Uterus (tissue), 4 donors: ENCODE results near the gene GRM3. TPM values are rescaled to one million over a fixed set of nuclear protein-coding genes. Genes with fewer than 3 reads are reported as not detected.

ENCODE experiments used
- DNase-seq, 2 donors: peaks; one replicate each; pipeline ENCODE4 v3.0.0-alpha.2; 2019 to 2020
- H3K27ac ChIP-seq, 2 donors: fragments of 200-600 bp; sonication (generic); 1 replicate in 1 of 2; 2 replicates in 1 of 2; pipeline ENCODE4 v1.5.1; 2016 to 2018
- H3K27me3 ChIP-seq, 2 donors: fragments of 200-600 bp; sonication (generic); one replicate each; pipeline ENCODE4 v1.5.1; 2018 to 2019; ENCODE audit warnings: control low read depth in 1 of 2
- H3K36me3 ChIP-seq, 2 donors: fragments of 200-600 bp; sonication (generic); one replicate each; pipeline ENCODE4 v1.5.1; 2019; ENCODE audit warnings: control low read depth in 1 of 2
- H3K4me1 ChIP-seq, 2 donors: fragments of 200-600 bp; sonication (generic); one replicate each; pipeline ENCODE4 v1.5.1; 2018 to 2019; ENCODE audit warnings: control low read depth in 1 of 2
- H3K4me3 ChIP-seq, 2 donors: fragments of 200-600 bp; sonication (generic); 1 replicate in 1 of 2; 2 replicates in 1 of 2; pipeline ENCODE4 v1.5.1; 2018 to 2019; ENCODE audit warnings: mild to moderate bottlenecking in 1 of 2
- H3K9me3 ChIP-seq, 2 donors: fragments of 200-600 bp; sonication (generic); one replicate each; pipeline ENCODE4 v1.5.1; 2019; ENCODE audit warnings: control low read depth in 1 of 2
- POLR2A ChIP-seq, 2 donors: fragments of 450-650 bp; IDR thresholded peaks; one replicate each; pipeline ENCODE4 v1.6.1; 2016; ENCODE audit warnings: antibody characterized with exemption in 2 of 2, mild to moderate bottlenecking in 1 of 2, moderate library complexity in 1 of 2
- intact Hi-C: fragments of 100-400 bp; cut with DNase I; formaldehyde crosslinking; loops from one replicate; pipeline ENCODE4 v1.15.1; 2023; ENCODE audit warnings: low total_unique reads
- total RNA-seq, 4 donors: library from RNA; depleted of rRNA in 3 of 4; stranded (reverse); fragments of >200 nt in 3 of 4; gene quantifications; one replicate each; pipeline versions ENCODE4 v1.1.0 to v1.2.4, GENCODE V29; 2014 to 2023
- TF ChIP-seq, protein P1 (sequence below), 4 experiments: fragments of 200-600 bp in 2 of 4; fragments of 450-650 bp in 2 of 4; sonication (generic) in 2 of 4; IDR thresholded peaks; one replicate each; pipeline ENCODE4 v1.5.1; 2016 to 2019; ENCODE audit warnings: antibody characterized with exemption in 4 of 4, mild to moderate bottlenecking in 2 of 4, moderate library complexity in 1 of 4
- donor health status: DM: yes; HTN: yes; CAD: no.

GRM3 gene
- total RNA-seq, 4 donors from 2014 or later = 2.1 TPM; not detected in 3

DNA sequence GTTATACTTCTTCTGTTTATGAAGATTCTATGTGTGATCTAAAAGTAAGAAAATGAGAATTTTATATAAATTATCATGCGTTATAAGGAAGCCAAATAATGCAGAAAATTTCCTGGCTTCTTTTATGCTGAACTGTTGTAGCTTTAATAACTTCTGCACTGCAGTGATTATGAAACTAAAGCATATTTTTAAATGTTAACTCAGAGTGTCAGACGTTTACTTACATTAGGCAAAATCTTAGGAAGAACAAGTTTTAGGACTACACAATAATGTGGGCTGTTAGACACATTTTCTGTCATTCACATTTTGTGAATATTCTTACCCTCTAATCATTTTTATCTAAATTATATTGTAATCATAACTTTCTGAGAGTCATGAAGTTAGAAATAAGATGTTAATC is 22.0 kb downstream of the GRM3 start:
- H3K4me1 ChIP-seq = no peaks in the 10 kb centered on the region
- H3K27me3 ChIP-seq = no peaks in the 10 kb centered on the region
- DNase-seq = no peak
- H3K27ac ChIP-seq = no peak overlapping the region
- no peaks in the 10 kb centered on the region for H3K36me3 ChIP-seq
- no peaks in the 10 kb centered on the region for H3K9me3 ChIP-seq
- TF ChIP-seq, protein P1, sequence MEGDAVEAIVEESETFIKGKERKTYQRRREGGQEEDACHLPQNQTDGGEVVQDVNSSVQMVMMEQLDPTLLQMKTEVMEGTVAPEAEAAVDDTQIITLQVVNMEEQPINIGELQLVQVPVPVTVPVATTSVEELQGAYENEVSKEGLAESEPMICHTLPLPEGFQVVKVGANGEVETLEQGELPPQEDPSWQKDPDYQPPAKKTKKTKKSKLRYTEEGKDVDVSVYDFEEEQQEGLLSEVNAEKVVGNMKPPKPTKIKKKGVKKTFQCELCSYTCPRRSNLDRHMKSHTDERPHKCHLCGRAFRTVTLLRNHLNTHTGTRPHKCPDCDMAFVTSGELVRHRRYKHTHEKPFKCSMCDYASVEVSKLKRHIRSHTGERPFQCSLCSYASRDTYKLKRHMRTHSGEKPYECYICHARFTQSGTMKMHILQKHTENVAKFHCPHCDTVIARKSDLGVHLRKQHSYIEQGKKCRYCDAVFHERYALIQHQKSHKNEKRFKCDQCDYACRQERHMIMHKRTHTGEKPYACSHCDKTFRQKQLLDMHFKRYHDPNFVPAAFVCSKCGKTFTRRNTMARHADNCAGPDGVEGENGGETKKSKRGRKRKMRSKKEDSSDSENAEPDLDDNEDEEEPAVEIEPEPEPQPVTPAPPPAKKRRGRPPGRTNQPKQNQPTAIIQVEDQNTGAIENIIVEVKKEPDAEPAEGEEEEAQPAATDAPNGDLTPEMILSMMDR (IDR thresholded peaks at IDR 0.05) = no peak
- no peak for TF ChIP-seq POLR2A (IDR thresholded peaks at IDR 0.05)
- H3K4me3 ChIP-seq = no peak overlapping the region
- intact Hi-C loops = no loop called here

DNA sequence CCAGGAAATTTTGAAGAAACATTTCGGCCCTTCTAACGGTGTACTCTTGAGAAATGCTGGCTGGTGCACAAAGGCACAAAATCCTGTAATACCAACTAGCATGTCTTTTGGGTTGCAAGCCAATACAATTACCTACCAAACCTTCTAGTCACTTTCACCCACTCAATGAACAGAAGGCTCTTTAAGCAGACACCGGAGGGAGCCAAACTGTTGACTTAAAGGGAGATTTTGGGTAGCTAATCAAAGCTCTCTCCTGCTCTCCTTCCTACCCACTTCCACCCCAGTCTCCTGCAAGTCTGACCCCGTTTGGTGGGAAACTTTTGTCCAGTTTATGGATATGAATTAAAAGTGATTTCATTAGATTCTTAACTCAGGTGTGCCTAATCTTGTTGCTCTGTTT is 24.0 kb downstream of the GRM3 start:
- DNase-seq = no peak
- no peak overlapping the region for H3K27ac ChIP-seq
- no peaks in the 10 kb centered on the region for H3K36me3 ChIP-seq
- H3K27me3 ChIP-seq = no peaks in the 10 kb centered on the region
- no peak overlapping the region for H3K4me3 ChIP-seq
- H3K9me3 ChIP-seq = no peaks in the 10 kb centered on the region
- intact Hi-C loops = no loop called here
- H3K4me1 ChIP-seq = no peaks in the 10 kb centered on the region
- no peak for TF ChIP-seq POLR2A (IDR thresholded peaks at IDR 0.05)
- TF ChIP-seq, protein P1 (IDR thresholded peaks at IDR 0.05) = no peak

DNA sequence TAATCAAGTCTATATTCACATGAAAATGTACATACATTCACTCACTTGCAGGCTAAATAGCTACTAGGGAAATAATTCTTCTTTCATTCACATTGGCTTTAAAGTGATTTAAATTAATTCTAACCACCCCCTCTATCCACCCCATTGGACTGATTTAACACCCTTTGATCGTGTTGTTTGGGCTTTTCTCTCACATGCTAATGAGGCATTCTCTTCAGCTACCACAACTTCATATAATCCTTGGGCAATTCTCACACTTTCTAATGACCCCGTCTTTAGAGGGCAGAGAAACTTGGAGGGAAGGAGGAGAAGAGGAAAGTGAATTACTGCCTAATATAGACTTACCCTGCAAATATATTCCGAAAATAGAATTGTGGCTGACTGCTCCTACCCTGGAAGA is 24.6 kb downstream of the GRM3 start:
- TF ChIP-seq, protein P1 (IDR thresholded peaks at IDR 0.05) = no peak
- no peak for TF ChIP-seq POLR2A (IDR thresholded peaks at IDR 0.05)
- H3K4me3 ChIP-seq = no peak overlapping the region
- intact Hi-C loops = no loop called here
- H3K27ac ChIP-seq = no peak overlapping the region
- H3K36me3 ChIP-seq = no peaks in the 10 kb centered on the region
- no peak for DNase-seq
- H3K27me3 ChIP-seq = no peaks in the 10 kb centered on the region
- H3K9me3 ChIP-seq = no peaks in the 10 kb centered on the region
- H3K4me1 ChIP-seq = no peaks in the 10 kb centered on the region

DNA sequence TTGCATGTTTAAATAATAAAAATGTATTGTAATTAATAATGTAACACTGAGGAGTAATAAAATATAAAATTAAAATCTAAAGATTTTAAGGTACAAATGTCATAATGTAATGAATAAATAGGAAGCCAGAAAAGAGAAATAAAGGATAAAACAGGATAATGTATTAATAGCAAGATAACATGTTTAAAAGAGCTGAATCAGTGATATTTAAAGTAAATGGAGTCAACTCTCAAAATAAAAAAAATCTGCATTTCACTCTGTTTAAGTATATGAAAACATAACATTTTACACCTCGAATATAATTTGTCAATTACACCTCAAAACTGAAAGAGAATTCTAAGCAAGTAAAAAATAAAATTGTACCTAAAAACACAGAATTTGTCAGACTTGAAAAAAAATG is 44.1 kb downstream of the GRM3 start:
- Histone ChIP-seq H3K9me3 (no peaks in the 10 kb centered on the region), H3K27me3 (no peaks in the 10 kb centered on the region), H3K27ac (no peak overlapping the region), H3K36me3 (no peaks in the 10 kb centered on the region), H3K4me1 (no peaks in the 10 kb centered on the region), H3K4me3 (no peak overlapping the region)
- DNase-seq = no peak
- no peak for TF ChIP-seq POLR2A (IDR thresholded peaks at IDR 0.05)
- TF ChIP-seq, protein P1 (IDR thresholded peaks at IDR 0.05) = no peak
- intact Hi-C loops = no loop called here

DNA sequence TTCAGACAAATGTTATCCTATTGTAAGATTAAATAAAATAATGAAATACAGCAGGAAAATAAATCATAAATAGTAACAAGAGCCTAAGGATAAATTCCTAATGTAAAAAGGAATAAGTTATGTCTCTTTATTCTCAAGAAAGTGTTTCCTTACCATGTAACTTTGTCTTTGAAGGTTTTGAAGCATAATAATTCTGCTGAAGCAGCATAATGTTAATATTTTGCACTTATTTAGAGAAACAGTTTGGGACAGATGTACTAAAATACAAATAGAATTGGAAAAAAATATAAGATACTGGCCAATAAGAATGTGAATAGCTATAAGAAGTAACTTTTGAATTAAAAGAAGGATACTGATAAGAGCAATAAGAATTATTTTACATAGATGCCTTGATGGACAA is 45.7 kb downstream of the GRM3 start:
- no peak overlapping the region for H3K4me3 ChIP-seq
- H3K9me3 ChIP-seq = no peaks in the 10 kb centered on the region
- H3K4me1 ChIP-seq = no peaks in the 10 kb centered on the region
- H3K27ac ChIP-seq = no peak overlapping the region
- intact Hi-C loops = no loop called here
- H3K36me3 ChIP-seq = no peaks in the 10 kb centered on the region
- no peak for DNase-seq
- H3K27me3 ChIP-seq = no peaks in the 10 kb centered on the region
- TF ChIP-seq, protein P1 (IDR thresholded peaks at IDR 0.05) = no peak
- no peak for TF ChIP-seq POLR2A (IDR thresholded peaks at IDR 0.05)
